ENCODE measurements around the gene COPS2. TPM values are rescaled to one million over a fixed set of nuclear protein-coding genes. Genes with fewer than 3 reads are reported as not detected.
"Not testable (repeated sequence)": the region's sequence is repeated elsewhere in the genome, so short reads cannot be mapped to it uniquely, and the experiment has no call there.

COPS2 gene
- polyA plus RNA-seq, 2 of the 4 experiments (the other 2 are of a cell fraction), result 64.8 to 66.6 TPM

DNA sequence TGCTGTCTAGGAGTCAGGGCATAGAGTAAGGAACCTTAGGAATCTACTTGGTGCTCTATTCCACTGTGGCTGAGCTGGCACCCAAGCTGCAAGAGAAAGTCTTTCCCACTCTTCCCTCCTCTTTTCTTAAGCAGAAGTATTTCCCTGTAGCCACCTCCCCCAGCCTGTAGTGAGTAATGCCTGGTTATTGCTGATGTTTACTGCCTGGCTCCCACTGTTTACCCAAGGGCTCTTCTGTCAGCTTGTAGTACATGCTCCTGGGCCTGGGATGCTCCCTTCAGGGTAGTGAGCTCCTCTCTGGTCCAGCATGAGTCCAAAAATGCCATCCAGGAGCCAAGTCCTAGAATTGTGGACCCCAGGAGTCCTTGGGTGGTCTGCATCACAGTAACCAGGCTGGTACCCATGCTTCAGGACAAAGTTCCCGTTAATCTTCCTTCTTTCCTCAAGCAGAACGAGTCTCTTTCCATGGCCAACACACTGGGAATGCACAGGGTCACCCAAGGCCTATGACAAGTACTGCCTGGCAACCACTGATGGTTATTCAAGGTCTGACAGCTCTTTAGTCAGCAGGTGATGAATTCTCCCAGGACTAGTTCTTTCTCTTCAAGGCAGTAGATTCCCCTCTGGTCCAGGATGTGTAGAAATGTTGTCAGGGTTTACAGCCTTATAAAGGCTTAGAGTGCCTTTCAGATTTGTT lies 32.3 kb upstream of the COPS2 start:
- POLR2A ChIA-PET, result no interaction called here
- peaks cover 10% of the 10 kb centered on the region; the same call in 2 of the 3 replicates for H3K4me1 ChIP-seq
- no peaks in the 10 kb centered on the region for H3K9me3 ChIP-seq
- H3K27ac ChIP-seq, result no peak overlapping the region
- H3K4me2 ChIP-seq, result 0 out of 3 replicates have a peak overlapping the region, but pooled peaks have one; percentile 10
- no peak for FAIRE-seq
- CTCF ChIA-PET, result no interaction called here
- no peak overlapping the region for H3K4me3 ChIP-seq
- TF ChIP-seq, protein P1, sequence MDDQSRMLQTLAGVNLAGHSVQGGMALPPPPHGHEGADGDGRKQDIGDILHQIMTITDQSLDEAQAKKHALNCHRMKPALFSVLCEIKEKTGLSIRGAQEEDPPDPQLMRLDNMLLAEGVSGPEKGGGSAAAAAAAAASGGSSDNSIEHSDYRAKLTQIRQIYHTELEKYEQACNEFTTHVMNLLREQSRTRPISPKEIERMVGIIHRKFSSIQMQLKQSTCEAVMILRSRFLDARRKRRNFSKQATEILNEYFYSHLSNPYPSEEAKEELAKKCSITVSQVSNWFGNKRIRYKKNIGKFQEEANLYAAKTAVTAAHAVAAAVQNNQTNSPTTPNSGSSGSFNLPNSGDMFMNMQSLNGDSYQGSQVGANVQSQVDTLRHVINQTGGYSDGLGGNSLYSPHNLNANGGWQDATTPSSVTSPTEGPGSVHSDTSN (IDR thresholded peaks at IDR 0.05), result no peak
- TF ChIP-seq GATA3 (IDR thresholded peaks at IDR 0.05; ENCODE audit: borderline replicate concordance) (no peak), KDM5A (IDR thresholded peaks at IDR 0.05) (no peak), RAD21 (conservative IDR thresholded peaks at IDR 0.05 in 1 of 2, IDR thresholded peaks at IDR 0.05 in 1 of 2) (no peak), NPAS2 (CRISPR knock-in tag; IDR thresholded peaks at IDR 0.05; ENCODE audit: borderline replicate concordance) (no peak), POLR2A (IDR thresholded peaks at IDR 0.05; ENCODE audit: low read length) (no peak), HDAC2 (IDR thresholded peaks at IDR 0.05) (no peak), CBX8 (IDR thresholded peaks at IDR 0.05) (no peak), SREBF2 (IDR thresholded peaks at IDR 0.05) (no peak)
- TF ChIP-seq, protein P2, sequence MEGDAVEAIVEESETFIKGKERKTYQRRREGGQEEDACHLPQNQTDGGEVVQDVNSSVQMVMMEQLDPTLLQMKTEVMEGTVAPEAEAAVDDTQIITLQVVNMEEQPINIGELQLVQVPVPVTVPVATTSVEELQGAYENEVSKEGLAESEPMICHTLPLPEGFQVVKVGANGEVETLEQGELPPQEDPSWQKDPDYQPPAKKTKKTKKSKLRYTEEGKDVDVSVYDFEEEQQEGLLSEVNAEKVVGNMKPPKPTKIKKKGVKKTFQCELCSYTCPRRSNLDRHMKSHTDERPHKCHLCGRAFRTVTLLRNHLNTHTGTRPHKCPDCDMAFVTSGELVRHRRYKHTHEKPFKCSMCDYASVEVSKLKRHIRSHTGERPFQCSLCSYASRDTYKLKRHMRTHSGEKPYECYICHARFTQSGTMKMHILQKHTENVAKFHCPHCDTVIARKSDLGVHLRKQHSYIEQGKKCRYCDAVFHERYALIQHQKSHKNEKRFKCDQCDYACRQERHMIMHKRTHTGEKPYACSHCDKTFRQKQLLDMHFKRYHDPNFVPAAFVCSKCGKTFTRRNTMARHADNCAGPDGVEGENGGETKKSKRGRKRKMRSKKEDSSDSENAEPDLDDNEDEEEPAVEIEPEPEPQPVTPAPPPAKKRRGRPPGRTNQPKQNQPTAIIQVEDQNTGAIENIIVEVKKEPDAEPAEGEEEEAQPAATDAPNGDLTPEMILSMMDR (IDR thresholded peaks at IDR 0.05), result no peak
- TF ChIP-seq, protein P3, sequence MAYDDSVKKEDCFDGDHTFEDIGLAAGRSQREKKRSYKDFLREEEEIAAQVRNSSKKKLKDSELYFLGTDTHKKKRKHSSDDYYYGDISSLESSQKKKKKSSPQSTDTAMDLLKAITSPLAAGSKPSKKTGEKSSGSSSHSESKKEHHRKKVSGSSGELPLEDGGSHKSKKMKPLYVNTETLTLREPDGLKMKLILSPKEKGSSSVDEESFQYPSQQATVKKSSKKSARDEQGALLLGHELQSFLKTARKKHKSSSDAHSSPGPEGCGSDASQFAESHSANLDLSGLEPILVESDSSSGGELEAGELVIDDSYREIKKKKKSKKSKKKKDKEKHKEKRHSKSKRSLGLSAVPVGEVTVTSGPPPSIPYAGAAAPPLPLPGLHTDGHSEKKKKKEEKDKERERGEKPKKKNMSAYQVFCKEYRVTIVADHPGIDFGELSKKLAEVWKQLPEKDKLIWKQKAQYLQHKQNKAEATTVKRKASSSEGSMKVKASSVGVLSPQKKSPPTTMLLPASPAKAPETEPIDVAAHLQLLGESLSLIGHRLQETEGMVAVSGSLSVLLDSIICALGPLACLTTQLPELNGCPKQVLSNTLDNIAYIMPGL (CRISPR knock-in tag; IDR thresholded peaks at IDR 0.05; ENCODE audit: borderline replicate concordance), result no peak
- WGBS (ENCODE audit: missing lambda C conversion rate), result 92% methylated on average over 2 of the region's 2 CpGs
- peak in 1 of 2 experiments; percentile 5 for DNase-seq (ENCODE audit: low read depth in 1 of 2, low spot score in 1 of 2)
- ATAC-seq, result peak; percentile 30 to 56; a peak in 4 of 6 replicates

DNA sequence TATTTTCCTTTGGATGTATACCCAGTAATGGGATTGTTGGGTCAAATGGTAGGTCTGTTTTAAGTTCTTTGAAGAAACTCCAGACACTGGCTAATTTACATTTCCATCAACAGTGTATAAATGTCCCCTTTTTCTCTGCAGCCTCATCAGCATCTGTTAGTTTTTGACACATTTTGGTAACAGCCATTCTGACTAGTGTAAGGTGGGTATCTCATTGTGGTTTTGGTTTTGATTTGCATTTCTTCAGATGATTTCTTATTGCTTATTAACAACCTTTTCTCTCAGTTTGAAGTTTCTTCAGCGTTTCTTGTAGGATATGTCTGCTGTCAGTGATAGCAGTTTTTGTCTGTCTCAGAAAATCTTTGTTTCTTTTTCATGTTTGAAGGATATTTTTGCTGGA lies 30.1 kb upstream of the COPS2 start:
- ATAC-seq, result no peak
- ChIA-PET POLR2A (no interaction called here), CTCF (no interaction called here)
- FAIRE-seq, result no peak
- Histone ChIP-seq H3K4me1 (peaks cover 10% of the 10 kb centered on the region; the same call in 2 of the 3 replicates), H3K4me3 (no peak overlapping the region), H3K4me2 (no peak overlapping the region), H3K9me3 (no peaks in the 10 kb centered on the region), H3K27ac (no peak overlapping the region)
- 100% methylated on average over 1 of the region's 1 CpG for WGBS (ENCODE audit: missing lambda C conversion rate)
- TF ChIP-seq, protein P3 (CRISPR knock-in tag; IDR thresholded peaks at IDR 0.05; ENCODE audit: borderline replicate concordance), result no peak
- TF ChIP-seq TFCP2L1 (CRISPR knock-in tag; IDR thresholded peaks at IDR 0.05) (no peak), HDAC2 (IDR thresholded peaks at IDR 0.05) (no peak)
- TF ChIP-seq, protein P4, sequence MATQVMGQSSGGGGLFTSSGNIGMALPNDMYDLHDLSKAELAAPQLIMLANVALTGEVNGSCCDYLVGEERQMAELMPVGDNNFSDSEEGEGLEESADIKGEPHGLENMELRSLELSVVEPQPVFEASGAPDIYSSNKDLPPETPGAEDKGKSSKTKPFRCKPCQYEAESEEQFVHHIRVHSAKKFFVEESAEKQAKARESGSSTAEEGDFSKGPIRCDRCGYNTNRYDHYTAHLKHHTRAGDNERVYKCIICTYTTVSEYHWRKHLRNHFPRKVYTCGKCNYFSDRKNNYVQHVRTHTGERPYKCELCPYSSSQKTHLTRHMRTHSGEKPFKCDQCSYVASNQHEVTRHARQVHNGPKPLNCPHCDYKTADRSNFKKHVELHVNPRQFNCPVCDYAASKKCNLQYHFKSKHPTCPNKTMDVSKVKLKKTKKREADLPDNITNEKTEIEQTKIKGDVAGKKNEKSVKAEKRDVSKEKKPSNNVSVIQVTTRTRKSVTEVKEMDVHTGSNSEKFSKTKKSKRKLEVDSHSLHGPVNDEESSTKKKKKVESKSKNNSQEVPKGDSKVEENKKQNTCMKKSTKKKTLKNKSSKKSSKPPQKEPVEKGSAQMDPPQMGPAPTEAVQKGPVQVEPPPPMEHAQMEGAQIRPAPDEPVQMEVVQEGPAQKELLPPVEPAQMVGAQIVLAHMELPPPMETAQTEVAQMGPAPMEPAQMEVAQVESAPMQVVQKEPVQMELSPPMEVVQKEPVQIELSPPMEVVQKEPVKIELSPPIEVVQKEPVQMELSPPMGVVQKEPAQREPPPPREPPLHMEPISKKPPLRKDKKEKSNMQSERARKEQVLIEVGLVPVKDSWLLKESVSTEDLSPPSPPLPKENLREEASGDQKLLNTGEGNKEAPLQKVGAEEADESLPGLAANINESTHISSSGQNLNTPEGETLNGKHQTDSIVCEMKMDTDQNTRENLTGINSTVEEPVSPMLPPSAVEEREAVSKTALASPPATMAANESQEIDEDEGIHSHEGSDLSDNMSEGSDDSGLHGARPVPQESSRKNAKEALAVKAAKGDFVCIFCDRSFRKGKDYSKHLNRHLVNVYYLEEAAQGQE (IDR thresholded peaks at IDR 0.05), result no peak
- no peak for DNase-seq (ENCODE audit: low read depth in 1 of 2, low spot score in 1 of 2)

DNA sequence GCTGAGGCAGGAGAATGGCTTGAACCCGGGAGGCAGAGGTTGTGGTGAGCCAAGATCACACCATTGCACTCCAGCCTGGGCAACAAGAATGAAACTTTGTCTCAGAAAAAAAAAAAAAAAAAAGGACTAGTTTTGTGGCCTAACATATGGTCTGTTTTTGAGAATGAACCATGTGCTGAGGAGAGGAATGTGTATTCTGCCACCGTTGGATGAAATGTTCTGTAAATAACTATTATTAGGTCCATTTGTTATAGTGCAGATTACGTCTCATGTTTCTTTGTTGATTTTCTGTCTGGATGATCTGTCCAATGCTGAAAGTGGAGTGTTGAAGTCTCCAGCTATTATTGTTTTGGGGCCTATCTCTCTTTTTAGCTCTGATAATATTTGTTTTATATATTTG lies 28.3 kb upstream of the COPS2 start:
- H3K27ac ChIP-seq; POLR2A ChIA-PET; H3K4me3 ChIP-seq; DNase-seq (ENCODE audit: low read depth in 1 of 2, low spot score in 1 of 2); H3K4me2 ChIP-seq; H3K9me3 ChIP-seq; ATAC-seq; H3K4me1 ChIP-seq; FAIRE-seq: not testable (repeated sequence)
- CTCF ChIA-PET, result interaction anchor here (0.7 kb wide), 1 partner anchor 962 kb away, joined by 3 read pairs; no protein-coding TSS in a partner anchor
- WGBS (ENCODE audit: missing lambda C conversion rate), result 88% methylated on average over 3 of the region's 3 CpGs
